GM12878 (cell line): ENCODE data around the gene GSE1. TPM values are rescaled to one million over a fixed set of nuclear protein-coding genes. Genes with fewer than 3 reads are reported as not detected.

Experiments
- ATAC-seq: fragments of 200-7000 bp; cut with Tn5 transposase; 3 replicates; pipeline ENCODE4 v1.9.1; 2020; ENCODE audit warnings: mild to moderate bottlenecking, moderate library complexity
- BruUV-seq: library from RNA; stranded (reverse); fragments of 400-500 nt; replicated peaks from 2 replicates; lab custom pipeline; 2021; lab: Mats Ljungman, UMichigan
- CTCF ChIA-PET: fragments of 300-600 bp; sonication (Branson Sonifier 250); formaldehyde crosslinking; extraction: SDS; loops from one replicate; lab custom pipeline; 2021; ENCODE audit warnings: inconsistent platforms; lab: Yijun Ruan, JAX
- POLR2A ChIA-PET: fragments of 350-600 bp; formaldehyde crosslinking; extraction: SDS; loops from one replicate; lab custom pipeline; 2021; ENCODE audit warnings: inconsistent platforms; lab: Charles Lee
- RAD21 ChIA-PET: fragments of 300-600 bp; sonication (Branson Sonifier 250); formaldehyde crosslinking; loops from one replicate; lab custom pipeline; 2023; ENCODE audit warnings: antibody characterized with exemption; ENCODE audit not compliant: unreplicated experiment; lab: Charles Lee
- SMC1A ChIA-PET: fragments of 300-600 bp; sonication (Branson Sonifier 250); formaldehyde crosslinking; loops from one replicate; lab custom pipeline; 2023; ENCODE audit not compliant: unreplicated experiment, uncharacterized antibody; lab: Charles Lee
- DNase-seq: peaks from one replicate; pipeline ENCODE4 v3.0.0-alpha.2; 2011; ENCODE audit warnings: low read depth, low spot score
- FAIRE-seq: peaks from 3 replicates; lab custom pipeline; 2011; peaks lifted over from hg19 to GRCh38; lab: Jason Lieb, UNC
- H2AFZ ChIP-seq: 2 replicates; pipeline ENCODE4 v1.6.0; 2011; ENCODE audit warnings: low read depth, low read length, control low read depth; ENCODE audit not compliant: control insufficient read depth
- H3K27ac ChIP-seq: 2 replicates; pipeline ENCODE4 v1.5.1; 2011; ENCODE audit warnings: control low read depth; ENCODE audit not compliant: control insufficient read depth, insufficient read depth
- H3K27me3 ChIP-seq, 2 experiments: replicated peaks in 1 of 2; 2 replicates each; pipeline versions ENCODE4 v1.6.0 to v1.6.1; 2011; ENCODE audit warnings: low read length in 1 of 2; ENCODE audit not compliant: control insufficient read depth in 2 of 2, insufficient read depth in 2 of 2
- H3K36me3 ChIP-seq, 2 experiments: 2 replicates each; pipeline ENCODE4 v1.5.1; 2011; ENCODE audit warnings: low read length in 1 of 2; ENCODE audit not compliant: control insufficient read depth in 2 of 2, insufficient read depth in 2 of 2
- H3K4me1 ChIP-seq: 2 replicates; pipeline ENCODE4 v1.6.1; 2011; ENCODE audit warnings: mild to moderate bottlenecking, low read length, moderate library complexity, mixed read lengths; ENCODE audit not compliant: control insufficient read depth, insufficient read depth
- H3K4me2 ChIP-seq: 2 replicates; pipeline ENCODE4 v1.6.0; 2011; ENCODE audit warnings: control low read depth; ENCODE audit not compliant: control insufficient read depth, insufficient read depth
- H3K4me3 ChIP-seq: fragments of 200-600 bp; sonication (generic); 2 replicates; pipeline ENCODE4 v1.5.1; 2016
- H3K79me2 ChIP-seq: 2 replicates; pipeline ENCODE4 v1.6.0; 2011; ENCODE audit warnings: low read length; ENCODE audit not compliant: control insufficient read depth, insufficient read depth
- H3K9ac ChIP-seq: 2 replicates; pipeline ENCODE4 v1.8.0; 2011; ENCODE audit warnings: low read length, control low read depth, mixed read lengths; ENCODE audit not compliant: control insufficient read depth, insufficient read depth
- H3K9me3 ChIP-seq: replicated peaks from 3 replicates; pipeline ENCODE4 v1.5.1; 2011; ENCODE audit warnings: mild to moderate bottlenecking, low read length; ENCODE audit not compliant: control insufficient read depth, insufficient read depth
- H4K20me1 ChIP-seq: 2 replicates; pipeline ENCODE4 v1.6.0; 2011; ENCODE audit not compliant: control insufficient read depth, insufficient read depth
- CHD2 ChIP-seq: IDR thresholded peaks from 2 replicates; pipeline ENCODE4 v1.6.1; 2011; ENCODE audit warnings: low read depth, low read length, improper control_type of control experiment, borderline replicate concordance
- E4F1 ChIP-seq: fragments of 450-650 bp; IDR thresholded peaks from 2 replicates; pipeline ENCODE4 v1.6.1; 2018; ENCODE audit warnings: borderline replicate concordance, mild to moderate bottlenecking; ENCODE audit not compliant: partially characterized antibody
- HDAC6 ChIP-seq: fragments of 200-600 bp; sonication (generic); IDR thresholded peaks from one replicate; pipeline ENCODE4 v1.8.0; 2017; ENCODE audit warnings: antibody characterized with exemption; ENCODE audit not compliant: unreplicated experiment
- IKZF1 ChIP-seq: fragments of 450-650 bp; conservative IDR thresholded peaks from 2 replicates; pipeline ENCODE4 v1.6.1; 2017; ENCODE audit warnings: antibody characterized with exemption, mild to moderate bottlenecking
- IRF3 ChIP-seq: fragments of 450-650 bp; IDR thresholded peaks from 2 replicates; pipeline ENCODE4 v1.6.1; 2014; ENCODE audit warnings: mild to moderate bottlenecking
- MEF2A ChIP-seq: IDR thresholded peaks from 2 replicates; pipeline ENCODE4 v1.6.1; 2011; ENCODE audit warnings: low read depth, mild to moderate bottlenecking, low read length, moderate library complexity; ENCODE audit not compliant: insufficient read depth
- PBX3 ChIP-seq: IDR thresholded peaks from 2 replicates; pipeline ENCODE4 v1.6.1; 2011; ENCODE audit warnings: mild to moderate bottlenecking, low read depth, low read length, moderate library complexity; ENCODE audit not compliant: insufficient replicate concordance
- POLR2A ChIP-seq: IDR thresholded peaks from 2 replicates; pipeline ENCODE4 v1.6.1; 2011; ENCODE audit warnings: low read depth, mild to moderate bottlenecking, low read length
- RAD51 ChIP-seq: fragments of 450-650 bp; IDR thresholded peaks from 2 replicates; pipeline ENCODE4 v1.6.1; 2016; ENCODE audit warnings: moderate library complexity, mild to moderate bottlenecking, inconsistent platforms
- SREBF1 ChIP-seq: IDR thresholded peaks from 2 replicates; pipeline ENCODE4 v1.6.1; 2012; ENCODE audit warnings: mild to moderate bottlenecking, low read length
- STAT1 ChIP-seq: fragments of 450-650 bp; conservative IDR thresholded peaks from 2 replicates; pipeline ENCODE4 v1.6.1; 2014; ENCODE audit warnings: antibody characterized with exemption, mild to moderate bottlenecking
- TBL1XR1 ChIP-seq: IDR thresholded peaks from 2 replicates; pipeline ENCODE4 v1.6.1; 2012; ENCODE audit warnings: low read depth, low read length, improper control_type of control experiment
- ZBTB11 ChIP-seq: fragments of 450-650 bp; formaldehyde crosslinking; IDR thresholded peaks from 2 replicates; pipeline ENCODE4 v1.5.0; 2022; ENCODE audit warnings: mild to moderate bottlenecking, missing genetic modification characterization
- ZNF274 ChIP-seq: IDR thresholded peaks from one replicate; pipeline ENCODE4 v1.8.0; 2011; ENCODE audit not compliant: insufficient read length, insufficient read depth
- WGBS: methylation state at CpG from one replicate; pipeline ENCODE4 v1.1.6; 2016; ENCODE audit warnings: low lambda C conversion rate; ENCODE audit not compliant: insufficient replicate concordance, insufficient coverage; ENCODE audit errors: missing lambda C conversion rate; 5-methylcytosine and 5-hydroxymethylcytosine counted together
- in situ Hi-C: fragments of 300-500 bp; cut with MboI; formaldehyde crosslinking; loops from 9 replicates; pipeline ENCODE4 v1.14.3; 2018; ENCODE audit warnings: mixed read lengths
- intact Hi-C: fragments of 100-400 bp; cut with micrococcal nuclease; formaldehyde crosslinking; loops from one replicate; pipeline ENCODE4 v1.14.2; 2022; ENCODE audit not compliant: unreplicated experiment
- polyA plus RNA-seq, 11 experiments: library from polyadenylated mRNA; depleted of rRNA in 4 of 11; unstranded in 6 of 11; stranded (reverse) in 5 of 11; fragments of >200 nt; fragmentation: Nextera tagmentation in 4 of 11; fragmentation: Illumina TruSeq in 1 of 11; extraction: Ambion mirVana in 4 of 11; extraction: Trizol in 1 of 11; gene quantifications; 1 replicate in 1 of 11; 2 replicates in 10 of 11; pipeline versions ENCODE4 v1.2.1 to v1.2.3, GENCODE V29; 2011 to 2016; ENCODE audit warnings: inconsistent platforms in 2 of 11, missing spikeins in 2 of 11, low read depth in 1 of 11
- total RNA-seq, 4 experiments: library from RNA; depleted of rRNA in 3 of 4; stranded (reverse); fragments of >200 nt in 3 of 4; fragmentation: Illumina TruSeq in 1 of 4; extraction: Trizol in 1 of 4; gene quantifications; 2 replicates each; pipeline versions ENCODE4 v1.2.1 to v1.2.3, GENCODE V29; 2013 to 2021

Gene GSE1
- total and polyA plus RNA-seq, 10 of the 15 experiments (the other 5 are each of a cell fraction or from before 2014, with no cell fraction given) = 4.6 to 58.7 (median 18.2) TPM

- H3K79me2 ChIP-seq = peaks cover 1% of the 10 kb centered on the region
- ChIA-PET CTCF (no interaction called here), SMC1A (no interaction called here), RAD21 (no interaction called here), POLR2A (no interaction called here)
- ATAC-seq (no peak), FAIRE-seq (no peak), DNase-seq (no peak)
- no TSS peak for BruUV-seq
- 67% methylated on average over 11 of the region's 11 CpGs for WGBS
- peaks cover 8% of the 10 kb centered on the region; the same call in 1 of the 2 replicates for H3K4me1 ChIP-seq
- in situ Hi-C loops (no loop called here), intact Hi-C loops (no loop called here)
- no peaks in the 10 kb centered on the region for H3K27me3 ChIP-seq
- no peak overlapping the region for H3K4me2 ChIP-seq
- H3K4me3 ChIP-seq = no peak overlapping the region
- no peaks in the 10 kb centered on the region for H4K20me1 ChIP-seq
- peaks cover 0 to 2% of the 10 kb centered on the region in 2 experiments; a peak in 3 of 4 replicates for H3K36me3 ChIP-seq
- H3K27ac ChIP-seq = no peak overlapping the region
- H3K9ac ChIP-seq = no peak overlapping the region
- no peak overlapping the region for H2AFZ ChIP-seq
- H3K9me3 ChIP-seq = no peaks in the 10 kb centered on the region
- TF ChIP-seq MEF2A (no peak), E4F1 (no peak), HDAC6 (no peak), RAD51 (no peak), STAT1 (no peak), SREBF1 (no peak), IRF3 (no peak), ZBTB11 (no peak), POLR2A (no peak), CHD2 (no peak), PBX3 (no peak), IKZF1 (no peak), TBL1XR1 (no peak), ZNF274 (no peak)
Measured at GRCh38 chr16:85594978-85595661, 18.0 kb upstream of the GSE1 start.
